Measurements from ENCODE around the gene ANKRD13B. TPM values are rescaled to one million over a fixed set of nuclear protein-coding genes. Genes with fewer than 3 reads are reported as not detected.

The ANKRD13B gene
- total and polyA plus RNA-seq, 2 of the 13 experiments (the other 11 are each of a cell fraction or from before 2014, with no cell fraction given) = 1.7 to 1.8 TPM

- no peak for TF ChIP-seq PRDM15 (CRISPR knock-in tag; IDR thresholded peaks at IDR 0.05)
- TF ChIP-seq ZBTB20 (CRISPR knock-in tag; IDR thresholded peaks at IDR 0.05; ENCODE audit: borderline replicate concordance, low read depth) = no peak
- no peak for TF ChIP-seq NR2F1 (CRISPR knock-in tag; IDR thresholded peaks at IDR 0.05)
- no peak for TF ChIP-seq REXO4 (CRISPR knock-in tag; IDR thresholded peaks at IDR 0.05; ENCODE audit: borderline replicate concordance)
- TF ChIP-seq ZNF512 (CRISPR knock-in tag; IDR thresholded peaks at IDR 0.05) = no peak
- no peak for TF ChIP-seq MLLT10 (CRISPR knock-in tag; IDR thresholded peaks at IDR 0.05)
- TF ChIP-seq ZGPAT (CRISPR knock-in tag; IDR thresholded peaks at IDR 0.05) = 0 out of 2 replicates have a peak, but pooled peaks have one; percentile 30
- TF ChIP-seq RAD21 (CRISPR knock-in tag; IDR thresholded peaks at IDR 0.05) = 0 out of 2 replicates have a peak, but pooled peaks have one; percentile 12
- TF ChIP-seq SNAPC5 (CRISPR knock-in tag; IDR thresholded peaks at IDR 0.05; ENCODE audit: borderline replicate concordance) = no peak
- TF ChIP-seq MZF1 (CRISPR knock-in tag; IDR thresholded peaks at IDR 0.05; ENCODE audit: borderline replicate concordance) = no peak
- TF ChIP-seq ZBTB7A (CRISPR knock-in tag; IDR thresholded peaks at IDR 0.05) = 0 out of 2 replicates have a peak, but pooled peaks have one; percentile 44
- peak; percentile 49; the same call in 1 of the 2 replicates for TF ChIP-seq ZNF232 (CRISPR knock-in tag; IDR thresholded peaks at IDR 0.05; ENCODE audit: borderline replicate concordance)
- TF ChIP-seq ZNF44 (CRISPR knock-in tag; IDR thresholded peaks at IDR 0.05) = no peak
- TF ChIP-seq CBFB (CRISPR knock-in tag; IDR thresholded peaks at IDR 0.05) = no peak
- TF ChIP-seq ETV6 (CRISPR knock-in tag; conservative IDR thresholded peaks at IDR 0.05) = no peak
- no peak for TF ChIP-seq ZNF296 (CRISPR knock-in tag; conservative IDR thresholded peaks at IDR 0.05)
- TF ChIP-seq ZBTB10 (CRISPR knock-in tag; IDR thresholded peaks at IDR 0.05; ENCODE audit: borderline replicate concordance) = no peak
These were observed 29.7 kb downstream of the ANKRD13B start, which contains the start of gene CORO6 (continued) for GRCh38 chr17:29622337-29623282.

Data from HepG2 (cell line).